H1 (cell line): ENCODE results near the gene RPTOR. TPM values are rescaled to one million over a fixed set of nuclear protein-coding genes. Genes with fewer than 3 reads are reported as not detected.

ENCODE experiments used
- ASH2L ChIP-seq: fragments of 200-600, 300-600 bp; sonication (generic); IDR thresholded peaks from one replicate; pipeline ENCODE4 v1.7.1; 2017; ENCODE audit warnings: low read length
- BRCA1 ChIP-seq: IDR thresholded peaks from 2 replicates; pipeline ENCODE4 v1.6.1; 2012; ENCODE audit warnings: low read depth, low read length, improper control_type of control experiment
- HDAC2 ChIP-seq, 2 experiments: fragments of 300-600 bp in 1 of 2; sonication (generic) in 1 of 2; IDR thresholded peaks; 2 replicates each; pipeline ENCODE4 v1.6.1; 2011 to 2012; ENCODE audit warnings: low read depth in 2 of 2, low read length in 2 of 2, mild to moderate bottlenecking in 2 of 2, moderate library complexity in 2 of 2, borderline replicate concordance in 1 of 2, inconsistent platforms in 1 of 2
- MAFK ChIP-seq: IDR thresholded peaks from 2 replicates; pipeline ENCODE4 v1.6.1; 2012; ENCODE audit warnings: low read depth, mild to moderate bottlenecking, improper control_type of control experiment, low read length
- POLR2AphosphoS5 ChIP-seq: IDR thresholded peaks from 2 replicates; pipeline ENCODE4 v1.6.1; 2011; ENCODE audit warnings: low read depth, low read length
- RAD21 ChIP-seq, 2 experiments: IDR thresholded peaks in 1 of 2; conservative IDR thresholded peaks in 1 of 2; 2 replicates each; pipeline ENCODE4 v1.6.1; 2011; ENCODE audit warnings: low read depth in 2 of 2, low read length in 2 of 2, improper control_type of control experiment in 1 of 2, inconsistent platforms in 1 of 2, mild to moderate bottlenecking in 1 of 2, moderate library complexity in 1 of 2
- RBBP5 ChIP-seq: IDR thresholded peaks from 2 replicates; pipeline ENCODE4 v1.7.1; 2012; ENCODE audit warnings: low read depth, mild to moderate bottlenecking, inconsistent platforms, low read length, moderate library complexity, borderline replicate concordance
- TCF12 ChIP-seq: IDR thresholded peaks from 2 replicates; pipeline ENCODE4 v1.6.1; 2011; ENCODE audit warnings: low read depth, mild to moderate bottlenecking, low read length
- TEAD4 ChIP-seq: IDR thresholded peaks from 2 replicates; pipeline ENCODE4 v1.6.1; 2012; ENCODE audit warnings: low read depth, low read length, inconsistent platforms, mixed read lengths
- polyA plus RNA-seq, 7 experiments: library from polyadenylated mRNA; depleted of rRNA in 3 of 7; stranded (reverse) in 5 of 7; unstranded in 2 of 7; fragments of >200 nt in 5 of 7; fragments of 200-250 nt in 2 of 7; gene quantifications; 1 replicate in 5 of 7; 2 replicates in 1 of 7; 4 replicates in 1 of 7; pipeline versions ENCODE4 v1.2.1 to v1.2.3, GENCODE V29; 2011 to 2013; ENCODE audit warnings: missing spikeins in 2 of 7, mixed read lengths in 2 of 7
- total RNA-seq: library from RNA; stranded (reverse); fragmentation: NEBNext Ultra II Directional; extraction: Animal tissue kit (Norgen Biotek cat#: 25700); gene quantifications from 2 replicates; pipeline ENCODE4 v1.2.1, GENCODE V29; 2021
- TF ChIP-seq, protein P1 (sequence below): fragments of 300-600 bp; sonication (generic); IDR thresholded peaks from 2 replicates; pipeline ENCODE4 v1.7.1; 2012; ENCODE audit warnings: low read length, moderate library complexity, mild to moderate bottlenecking, inconsistent platforms; ENCODE audit not compliant: insufficient replicate concordance

Gene RPTOR
- total and polyA plus RNA-seq, 2 of the 8 experiments (the other 6 are each of a cell fraction or from before 2014, with no cell fraction given): 6.9 to 28.7 TPM

GRCh38 chr17:80902197-80902962 is 357.7 kb downstream of the RPTOR start (continued):
- TF ChIP-seq, protein P1, sequence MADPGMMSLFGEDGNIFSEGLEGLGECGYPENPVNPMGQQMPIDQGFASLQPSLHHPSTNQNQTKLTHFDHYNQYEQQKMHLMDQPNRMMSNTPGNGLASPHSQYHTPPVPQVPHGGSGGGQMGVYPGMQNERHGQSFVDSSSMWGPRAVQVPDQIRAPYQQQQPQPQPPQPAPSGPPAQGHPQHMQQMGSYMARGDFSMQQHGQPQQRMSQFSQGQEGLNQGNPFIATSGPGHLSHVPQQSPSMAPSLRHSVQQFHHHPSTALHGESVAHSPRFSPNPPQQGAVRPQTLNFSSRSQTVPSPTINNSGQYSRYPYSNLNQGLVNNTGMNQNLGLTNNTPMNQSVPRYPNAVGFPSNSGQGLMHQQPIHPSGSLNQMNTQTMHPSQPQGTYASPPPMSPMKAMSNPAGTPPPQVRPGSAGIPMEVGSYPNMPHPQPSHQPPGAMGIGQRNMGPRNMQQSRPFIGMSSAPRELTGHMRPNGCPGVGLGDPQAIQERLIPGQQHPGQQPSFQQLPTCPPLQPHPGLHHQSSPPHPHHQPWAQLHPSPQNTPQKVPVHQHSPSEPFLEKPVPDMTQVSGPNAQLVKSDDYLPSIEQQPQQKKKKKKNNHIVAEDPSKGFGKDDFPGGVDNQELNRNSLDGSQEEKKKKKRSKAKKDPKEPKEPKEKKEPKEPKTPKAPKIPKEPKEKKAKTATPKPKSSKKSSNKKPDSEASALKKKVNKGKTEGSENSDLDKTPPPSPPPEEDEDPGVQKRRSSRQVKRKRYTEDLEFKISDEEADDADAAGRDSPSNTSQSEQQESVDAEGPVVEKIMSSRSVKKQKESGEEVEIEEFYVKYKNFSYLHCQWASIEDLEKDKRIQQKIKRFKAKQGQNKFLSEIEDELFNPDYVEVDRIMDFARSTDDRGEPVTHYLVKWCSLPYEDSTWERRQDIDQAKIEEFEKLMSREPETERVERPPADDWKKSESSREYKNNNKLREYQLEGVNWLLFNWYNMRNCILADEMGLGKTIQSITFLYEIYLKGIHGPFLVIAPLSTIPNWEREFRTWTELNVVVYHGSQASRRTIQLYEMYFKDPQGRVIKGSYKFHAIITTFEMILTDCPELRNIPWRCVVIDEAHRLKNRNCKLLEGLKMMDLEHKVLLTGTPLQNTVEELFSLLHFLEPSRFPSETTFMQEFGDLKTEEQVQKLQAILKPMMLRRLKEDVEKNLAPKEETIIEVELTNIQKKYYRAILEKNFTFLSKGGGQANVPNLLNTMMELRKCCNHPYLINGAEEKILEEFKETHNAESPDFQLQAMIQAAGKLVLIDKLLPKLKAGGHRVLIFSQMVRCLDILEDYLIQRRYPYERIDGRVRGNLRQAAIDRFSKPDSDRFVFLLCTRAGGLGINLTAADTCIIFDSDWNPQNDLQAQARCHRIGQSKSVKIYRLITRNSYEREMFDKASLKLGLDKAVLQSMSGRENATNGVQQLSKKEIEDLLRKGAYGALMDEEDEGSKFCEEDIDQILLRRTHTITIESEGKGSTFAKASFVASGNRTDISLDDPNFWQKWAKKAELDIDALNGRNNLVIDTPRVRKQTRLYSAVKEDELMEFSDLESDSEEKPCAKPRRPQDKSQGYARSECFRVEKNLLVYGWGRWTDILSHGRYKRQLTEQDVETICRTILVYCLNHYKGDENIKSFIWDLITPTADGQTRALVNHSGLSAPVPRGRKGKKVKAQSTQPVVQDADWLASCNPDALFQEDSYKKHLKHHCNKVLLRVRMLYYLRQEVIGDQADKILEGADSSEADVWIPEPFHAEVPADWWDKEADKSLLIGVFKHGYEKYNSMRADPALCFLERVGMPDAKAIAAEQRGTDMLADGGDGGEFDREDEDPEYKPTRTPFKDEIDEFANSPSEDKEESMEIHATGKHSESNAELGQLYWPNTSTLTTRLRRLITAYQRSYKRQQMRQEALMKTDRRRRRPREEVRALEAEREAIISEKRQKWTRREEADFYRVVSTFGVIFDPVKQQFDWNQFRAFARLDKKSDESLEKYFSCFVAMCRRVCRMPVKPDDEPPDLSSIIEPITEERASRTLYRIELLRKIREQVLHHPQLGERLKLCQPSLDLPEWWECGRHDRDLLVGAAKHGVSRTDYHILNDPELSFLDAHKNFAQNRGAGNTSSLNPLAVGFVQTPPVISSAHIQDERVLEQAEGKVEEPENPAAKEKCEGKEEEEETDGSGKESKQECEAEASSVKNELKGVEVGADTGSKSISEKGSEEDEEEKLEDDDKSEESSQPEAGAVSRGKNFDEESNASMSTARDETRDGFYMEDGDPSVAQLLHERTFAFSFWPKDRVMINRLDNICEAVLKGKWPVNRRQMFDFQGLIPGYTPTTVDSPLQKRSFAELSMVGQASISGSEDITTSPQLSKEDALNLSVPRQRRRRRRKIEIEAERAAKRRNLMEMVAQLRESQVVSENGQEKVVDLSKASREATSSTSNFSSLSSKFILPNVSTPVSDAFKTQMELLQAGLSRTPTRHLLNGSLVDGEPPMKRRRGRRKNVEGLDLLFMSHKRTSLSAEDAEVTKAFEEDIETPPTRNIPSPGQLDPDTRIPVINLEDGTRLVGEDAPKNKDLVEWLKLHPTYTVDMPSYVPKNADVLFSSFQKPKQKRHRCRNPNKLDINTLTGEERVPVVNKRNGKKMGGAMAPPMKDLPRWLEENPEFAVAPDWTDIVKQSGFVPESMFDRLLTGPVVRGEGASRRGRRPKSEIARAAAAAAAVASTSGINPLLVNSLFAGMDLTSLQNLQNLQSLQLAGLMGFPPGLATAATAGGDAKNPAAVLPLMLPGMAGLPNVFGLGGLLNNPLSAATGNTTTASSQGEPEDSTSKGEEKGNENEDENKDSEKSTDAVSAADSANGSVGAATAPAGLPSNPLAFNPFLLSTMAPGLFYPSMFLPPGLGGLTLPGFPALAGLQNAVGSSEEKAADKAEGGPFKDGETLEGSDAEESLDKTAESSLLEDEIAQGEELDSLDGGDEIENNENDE: no peak
- TF ChIP-seq TEAD4 (no peak), RBBP5 (no peak), HDAC2 (IDR thresholded peaks at IDR 0.05; ENCODE audit: borderline replicate concordance in 1 of 2, low read depth in 2 of 2, low read length in 2 of 2) (no peak), RAD21 (IDR thresholded peaks at IDR 0.05 in 1 of 2, conservative IDR thresholded peaks at IDR 0.05 in 1 of 2; ENCODE audit: low read depth in 2 of 2, low read length in 2 of 2) (no peak), BRCA1 (no peak), POLR2AphosphoS5 (no peak), TCF12 (no peak), ASH2L (no peak), MAFK (no peak)
